WTC11 (cell line): Measurements from ENCODE around the gene PAWR. TPM values are rescaled to one million over a fixed set of nuclear protein-coding genes. Genes with fewer than 3 reads are reported as not detected.

Experiments used
- ATAC-seq: fragments of 200-7000 bp; cut with Tn5 transposase; 2 replicates; pipeline ENCODE4 v1.10.0; 2021; ENCODE audit warnings: mild to moderate bottlenecking, moderate library complexity
- CTCF ChIA-PET: fragments of 300-600 bp; sonication (Branson Sonifier 250); formaldehyde crosslinking; loops from one replicate; lab custom pipeline; 2021; ENCODE audit warnings: antibody characterized with exemption; lab: Charles Lee
- POLR2A ChIA-PET: fragments of 350-600 bp; sonication (Branson Sonifier 250); formaldehyde crosslinking; loops from one replicate; lab custom pipeline; 2021; ENCODE audit warnings: antibody characterized with exemption; lab: Charles Lee
- DNase-seq: peaks from one replicate; pipeline ENCODE4 v3.0.0; 2021; ENCODE audit warnings: low spot score
- H3K27ac Mint-ChIP-seq: 2 replicates; pipeline ENCODE4 v1.8.0; 2021; ENCODE audit warnings: mixed read lengths
- H3K27me3 Mint-ChIP-seq: 2 replicates; pipeline ENCODE4 v1.8.0; 2021; ENCODE audit warnings: low read depth, mild to moderate bottlenecking, moderate library complexity, mixed read lengths
- H3K36me3 Mint-ChIP-seq: 2 replicates; pipeline ENCODE4 v1.8.0; 2021; ENCODE audit warnings: mixed read lengths
- H3K4me1 Mint-ChIP-seq: 2 replicates; pipeline ENCODE4 v1.8.0; 2022; ENCODE audit warnings: mixed read lengths
- H3K4me3 Mint-ChIP-seq: 2 replicates; pipeline ENCODE4 v1.8.0; 2021; ENCODE audit warnings: mild to moderate bottlenecking, moderate library complexity, mixed read lengths
- H3K9me3 Mint-ChIP-seq: 2 replicates; pipeline ENCODE4 v1.8.0; 2021; ENCODE audit warnings: mixed read lengths
- ATF1 ChIP-seq: sonication (generic); formaldehyde crosslinking; IDR thresholded peaks from 2 replicates; pipeline ENCODE4 v1.8.1; 2023; ENCODE audit warnings: mild to moderate bottlenecking, moderate library complexity, missing genetic modification reagents
- ATF3 ChIP-seq: sonication (generic); formaldehyde crosslinking; conservative IDR thresholded peaks from 2 replicates; pipeline ENCODE4 v1.8.1; 2022; ENCODE audit warnings: mild to moderate bottlenecking, missing genetic modification reagents
- CBFB ChIP-seq: sonication (generic); formaldehyde crosslinking; IDR thresholded peaks from 2 replicates; pipeline ENCODE4 v1.8.1; 2022; ENCODE audit warnings: mild to moderate bottlenecking, low read depth, missing genetic modification reagents
- ELF4 ChIP-seq: sonication (generic); formaldehyde crosslinking; IDR thresholded peaks from 2 replicates; pipeline ENCODE4 v1.8.1; 2022; ENCODE audit warnings: low read depth, mild to moderate bottlenecking, moderate library complexity, missing genetic modification reagents
- EMX1 ChIP-seq: fragments of 250-450 bp; sonication (Bioruptor Pico); IDR thresholded peaks from 2 replicates; pipeline ENCODE4 v1.8.0; 2021; ENCODE audit warnings: mild to moderate bottlenecking
- FOXK1 ChIP-seq: sonication (generic); formaldehyde crosslinking; IDR thresholded peaks from 2 replicates; pipeline ENCODE4 v1.8.0; 2022; ENCODE audit warnings: mild to moderate bottlenecking, moderate library complexity, missing genetic modification reagents
- GABPB1 ChIP-seq: sonication (generic); formaldehyde crosslinking; IDR thresholded peaks from 2 replicates; pipeline ENCODE4 v1.8.1; 2023; ENCODE audit warnings: mild to moderate bottlenecking, missing genetic modification reagents
- GRHL2 ChIP-seq: fragments of 250-450 bp; sonication (Bioruptor Pico); IDR thresholded peaks from 2 replicates; pipeline ENCODE4 v1.8.0; 2022; ENCODE audit warnings: mild to moderate bottlenecking, moderate library complexity; ENCODE audit not compliant: insufficient replicate concordance, severe bottlenecking
- HMGA2 ChIP-seq: fragments of 250-450 bp; sonication (Bioruptor Pico); IDR thresholded peaks from 2 replicates; pipeline ENCODE4 v1.4.0; 2021; ENCODE audit warnings: mild to moderate bottlenecking, moderate library complexity
- JUN ChIP-seq: sonication (generic); formaldehyde crosslinking; IDR thresholded peaks from 2 replicates; pipeline ENCODE4 v1.8.0; 2023; ENCODE audit warnings: mild to moderate bottlenecking, missing genetic modification reagents
- MXD4 ChIP-seq: fragments of 250-450 bp; sonication (Bioruptor Pico); IDR thresholded peaks from 2 replicates; pipeline ENCODE4 v1.8.0; 2021; ENCODE audit warnings: mild to moderate bottlenecking, moderate library complexity, borderline replicate concordance
- NFYB ChIP-seq: sonication (generic); formaldehyde crosslinking; conservative IDR thresholded peaks from 2 replicates; pipeline ENCODE4 v1.8.0; 2022; ENCODE audit warnings: low read depth, missing genetic modification reagents
- NR2C2 ChIP-seq: sonication (generic); formaldehyde crosslinking; IDR thresholded peaks from 2 replicates; pipeline ENCODE4 v1.8.0; 2022; ENCODE audit warnings: mild to moderate bottlenecking, missing genetic modification reagents
- OVOL2 ChIP-seq: fragments of 250-450 bp; sonication (Bioruptor Pico); IDR thresholded peaks from 2 replicates; pipeline ENCODE4 v1.9.0; 2021; ENCODE audit warnings: mild to moderate bottlenecking, borderline replicate concordance
- PRDM15 ChIP-seq: sonication (generic); formaldehyde crosslinking; IDR thresholded peaks from 2 replicates; pipeline ENCODE4 v1.8.0; 2022; ENCODE audit warnings: missing genetic modification reagents
- SMAD3 ChIP-seq: sonication (generic); formaldehyde crosslinking; IDR thresholded peaks from 2 replicates; pipeline ENCODE4 v1.8.0; 2022; ENCODE audit warnings: missing genetic modification reagents, mild to moderate bottlenecking, borderline replicate concordance
- TCF7 ChIP-seq: sonication (generic); formaldehyde crosslinking; IDR thresholded peaks from 2 replicates; pipeline ENCODE4 v1.8.0; 2022; ENCODE audit warnings: mild to moderate bottlenecking, low read depth, missing genetic modification reagents, moderate library complexity
- ZNF121 ChIP-seq: sonication (generic); formaldehyde crosslinking; IDR thresholded peaks from 2 replicates; pipeline ENCODE4 v1.8.0; 2023; ENCODE audit warnings: missing genetic modification reagents
- ZNF263 ChIP-seq: sonication (generic); formaldehyde crosslinking; IDR thresholded peaks from 2 replicates; pipeline ENCODE4 v1.8.1; 2022; ENCODE audit warnings: low read depth, mild to moderate bottlenecking, moderate library complexity, missing genetic modification reagents
- ZSCAN18 ChIP-seq: fragments of 250-450 bp; sonication (Bioruptor Pico); IDR thresholded peaks from 2 replicates; pipeline ENCODE4 v2.1.2; 2022; ENCODE audit warnings: mild to moderate bottlenecking, moderate library complexity
- total RNA-seq: library from RNA; stranded (reverse); gene quantifications from 3 replicates; pipeline ENCODE4 v1.2.3, GENCODE V29; 2021
- TF ChIP-seq, protein P1 (sequence below): sonication (generic); formaldehyde crosslinking; IDR thresholded peaks from 2 replicates; pipeline ENCODE4 v1.8.0; 2022; ENCODE audit warnings: mild to moderate bottlenecking, missing genetic modification reagents
- TF ChIP-seq, protein P2 (sequence below): fragments of 200-600 bp; IDR thresholded peaks from 2 replicates; pipeline ENCODE4 v1.8.0; 2022; ENCODE audit warnings: antibody characterized with exemption
- TF ChIP-seq, protein P3 (sequence below): sonication (generic); formaldehyde crosslinking; IDR thresholded peaks from 2 replicates; pipeline ENCODE4 v1.8.1; 2022; ENCODE audit warnings: missing genetic modification reagents, borderline replicate concordance
- TF ChIP-seq, protein P4 (sequence below): sonication (generic); formaldehyde crosslinking; IDR thresholded peaks from 2 replicates; pipeline ENCODE4 v1.8.1; 2023; ENCODE audit warnings: mild to moderate bottlenecking, moderate library complexity, missing genetic modification reagents

The PAWR gene
- total RNA-seq, 1 experiment from 2014 or later: 397 TPM

DNA sequence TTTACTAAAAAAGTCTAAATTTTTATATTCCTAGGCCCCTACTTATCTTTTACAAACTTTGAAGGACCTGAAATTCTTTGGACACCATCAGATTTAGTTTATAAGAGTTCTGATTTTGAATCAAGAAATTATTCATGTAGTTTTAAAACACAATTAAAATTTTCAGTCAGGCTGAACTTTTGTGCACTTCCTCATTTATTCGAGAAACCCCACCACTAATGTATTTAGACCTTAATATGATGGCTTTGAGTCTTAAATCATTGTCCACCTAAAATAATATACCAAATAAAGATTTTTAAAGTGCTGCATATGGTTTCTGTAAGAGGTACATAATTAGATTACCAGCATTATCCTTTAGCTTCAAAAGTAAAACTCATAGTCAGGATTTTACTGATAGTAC, 103.4 kb downstream of the PAWR start:
- ATAC-seq: no peak
- H3K27ac Mint-ChIP-seq: no peak overlapping the region

DNA sequence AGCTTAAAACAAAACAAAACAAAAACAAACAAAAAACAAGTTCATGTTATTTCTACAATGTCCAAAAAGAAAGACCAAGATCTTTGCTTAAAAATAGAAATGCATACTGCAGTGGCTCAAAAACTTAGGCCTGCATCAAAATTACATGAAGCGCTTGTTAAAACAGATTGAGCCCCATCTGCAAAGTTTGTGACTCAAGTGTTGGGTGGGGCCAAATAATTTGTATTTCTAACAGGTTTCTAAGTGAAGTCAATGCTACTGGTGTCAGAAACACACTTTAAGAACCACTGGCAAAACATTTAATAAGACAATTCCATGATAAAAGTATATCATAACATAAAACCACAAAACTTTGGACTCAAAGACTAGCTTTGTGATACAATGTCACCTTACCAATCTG, 105.6 kb downstream of the PAWR start:
- H3K4me1 Mint-ChIP-seq: peaks cover 7% of the 10 kb centered on the region; the same call in 1 of the 2 replicates
- TF ChIP-seq GRHL2 (no peak), ZSCAN18 (CRISPR knock-in tag) (no peak), OVOL2 (CRISPR knock-in tag) (no peak), ATF3 (no peak), ZNF263 (no peak), ATF1 (CRISPR knock-in tag) (no peak), NR2C2 (CRISPR knock-in tag) (no peak), ELF4 (no peak), MXD4 (CRISPR knock-in tag) (no peak), FOXK1 (no peak), NFYB (CRISPR knock-in tag) (no peak)
- TF ChIP-seq, protein P1, sequence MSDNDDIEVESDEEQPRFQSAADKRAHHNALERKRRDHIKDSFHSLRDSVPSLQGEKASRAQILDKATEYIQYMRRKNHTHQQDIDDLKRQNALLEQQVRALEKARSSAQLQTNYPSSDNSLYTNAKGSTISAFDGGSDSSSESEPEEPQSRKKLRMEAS (CRISPR knock-in tag): no peak
- TF ChIP-seq, protein P2, sequence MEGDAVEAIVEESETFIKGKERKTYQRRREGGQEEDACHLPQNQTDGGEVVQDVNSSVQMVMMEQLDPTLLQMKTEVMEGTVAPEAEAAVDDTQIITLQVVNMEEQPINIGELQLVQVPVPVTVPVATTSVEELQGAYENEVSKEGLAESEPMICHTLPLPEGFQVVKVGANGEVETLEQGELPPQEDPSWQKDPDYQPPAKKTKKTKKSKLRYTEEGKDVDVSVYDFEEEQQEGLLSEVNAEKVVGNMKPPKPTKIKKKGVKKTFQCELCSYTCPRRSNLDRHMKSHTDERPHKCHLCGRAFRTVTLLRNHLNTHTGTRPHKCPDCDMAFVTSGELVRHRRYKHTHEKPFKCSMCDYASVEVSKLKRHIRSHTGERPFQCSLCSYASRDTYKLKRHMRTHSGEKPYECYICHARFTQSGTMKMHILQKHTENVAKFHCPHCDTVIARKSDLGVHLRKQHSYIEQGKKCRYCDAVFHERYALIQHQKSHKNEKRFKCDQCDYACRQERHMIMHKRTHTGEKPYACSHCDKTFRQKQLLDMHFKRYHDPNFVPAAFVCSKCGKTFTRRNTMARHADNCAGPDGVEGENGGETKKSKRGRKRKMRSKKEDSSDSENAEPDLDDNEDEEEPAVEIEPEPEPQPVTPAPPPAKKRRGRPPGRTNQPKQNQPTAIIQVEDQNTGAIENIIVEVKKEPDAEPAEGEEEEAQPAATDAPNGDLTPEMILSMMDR: no peak
- TF ChIP-seq, protein P3, sequence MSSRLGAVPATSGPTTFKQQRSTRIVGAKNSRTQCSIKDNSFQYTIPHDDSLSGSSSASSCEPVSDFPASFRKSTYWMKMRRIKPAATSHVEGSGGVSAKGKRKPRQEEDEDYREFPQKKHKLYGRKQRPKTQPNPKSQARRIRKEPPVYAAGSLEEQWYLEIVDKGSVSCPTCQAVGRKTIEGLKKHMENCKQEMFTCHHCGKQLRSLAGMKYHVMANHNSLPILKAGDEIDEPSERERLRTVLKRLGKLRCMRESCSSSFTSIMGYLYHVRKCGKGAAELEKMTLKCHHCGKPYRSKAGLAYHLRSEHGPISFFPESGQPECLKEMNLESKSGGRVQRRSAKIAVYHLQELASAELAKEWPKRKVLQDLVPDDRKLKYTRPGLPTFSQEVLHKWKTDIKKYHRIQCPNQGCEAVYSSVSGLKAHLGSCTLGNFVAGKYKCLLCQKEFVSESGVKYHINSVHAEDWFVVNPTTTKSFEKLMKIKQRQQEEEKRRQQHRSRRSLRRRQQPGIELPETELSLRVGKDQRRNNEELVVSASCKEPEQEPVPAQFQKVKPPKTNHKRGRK (CRISPR knock-in tag): no peak

More for the DNA sequence above, 103.4 kb downstream of the PAWR start:
- peaks cover 34% of the 10 kb centered on the region for H3K36me3 Mint-ChIP-seq
- H3K27me3 Mint-ChIP-seq: no peaks in the 10 kb centered on the region
- no peak for TF ChIP-seq OVOL2 (CRISPR knock-in tag)
- TF ChIP-seq HMGA2: no peak
- no peak for TF ChIP-seq SMAD3 (CRISPR knock-in tag)
- TF ChIP-seq EMX1 (CRISPR knock-in tag): no peak
- no peak for TF ChIP-seq CBFB (CRISPR knock-in tag)
- no peak for TF ChIP-seq ZNF121 (CRISPR knock-in tag)
- no peak for TF ChIP-seq TCF7 (CRISPR knock-in tag)
- TF ChIP-seq, protein P4, sequence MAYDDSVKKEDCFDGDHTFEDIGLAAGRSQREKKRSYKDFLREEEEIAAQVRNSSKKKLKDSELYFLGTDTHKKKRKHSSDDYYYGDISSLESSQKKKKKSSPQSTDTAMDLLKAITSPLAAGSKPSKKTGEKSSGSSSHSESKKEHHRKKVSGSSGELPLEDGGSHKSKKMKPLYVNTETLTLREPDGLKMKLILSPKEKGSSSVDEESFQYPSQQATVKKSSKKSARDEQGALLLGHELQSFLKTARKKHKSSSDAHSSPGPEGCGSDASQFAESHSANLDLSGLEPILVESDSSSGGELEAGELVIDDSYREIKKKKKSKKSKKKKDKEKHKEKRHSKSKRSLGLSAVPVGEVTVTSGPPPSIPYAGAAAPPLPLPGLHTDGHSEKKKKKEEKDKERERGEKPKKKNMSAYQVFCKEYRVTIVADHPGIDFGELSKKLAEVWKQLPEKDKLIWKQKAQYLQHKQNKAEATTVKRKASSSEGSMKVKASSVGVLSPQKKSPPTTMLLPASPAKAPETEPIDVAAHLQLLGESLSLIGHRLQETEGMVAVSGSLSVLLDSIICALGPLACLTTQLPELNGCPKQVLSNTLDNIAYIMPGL (CRISPR knock-in tag): no peak
- no peak for TF ChIP-seq JUN
- TF ChIP-seq PRDM15 (CRISPR knock-in tag): no peak
- no peak for TF ChIP-seq GABPB1
- DNase-seq: no peak
- no peaks in the 10 kb centered on the region for H3K9me3 Mint-ChIP-seq
- ChIA-PET CTCF (no interaction called here), POLR2A (no interaction called here)
- peaks cover 3% of the 10 kb centered on the region; the same call in 1 of the 2 replicates for H3K4me1 Mint-ChIP-seq
- H3K4me3 Mint-ChIP-seq: no peak overlapping the region

More for the DNA sequence above, 105.6 kb downstream of the PAWR start:
- POLR2A ChIA-PET: no interaction called here
- Mint-ChIP-seq H3K36me3 (peaks cover 20% of the 10 kb centered on the region), H3K27ac (0 out of 2 replicates have a peak overlapping the region, but pooled peaks have one; percentile 38), H3K9me3 (no peaks in the 10 kb centered on the region), H3K4me3 (no peak overlapping the region), H3K27me3 (no peaks in the 10 kb centered on the region)
- CTCF ChIA-PET: no interaction called here
- ATAC-seq (no peak), DNase-seq (no peak)
